Endothelial cell of umbilical vein (primary cell): ENCODE data around the gene BSG.
"Not testable (repeated sequence)": the region's sequence is repeated elsewhere in the genome, so short reads cannot be mapped to it uniquely, and the experiment has no call there.

Source experiments
- EZH2 ChIP-seq: IDR thresholded peaks from 2 replicates; pipeline ENCODE4 v1.6.1; 2012; ENCODE audit warnings: borderline replicate concordance, low read depth, mild to moderate bottlenecking, moderate library complexity, low read length, inconsistent platforms; ENCODE audit not compliant: severe bottlenecking
- MAX ChIP-seq: IDR thresholded peaks from 2 replicates; pipeline ENCODE4 v1.6.1; 2011; ENCODE audit not compliant: insufficient read depth, insufficient read length
- MYC ChIP-seq: IDR thresholded peaks from one replicate; pipeline ENCODE4 v1.6.1; 2011; ENCODE audit warnings: mild to moderate bottlenecking, low read depth, low read length
- POLR2A ChIP-seq: IDR thresholded peaks from 2 replicates; pipeline ENCODE4 v1.6.1; 2012; ENCODE audit warnings: low read depth, mild to moderate bottlenecking, control low read depth, low read length
- POLR2AphosphoS5 ChIP-seq: IDR thresholded peaks from 2 replicates; pipeline ENCODE4 v1.6.1; 2012; ENCODE audit warnings: low read depth, mild to moderate bottlenecking, control low read depth, low read length, moderate library complexity; ENCODE audit not compliant: insufficient read depth
- TF ChIP-seq, protein P1 (sequence below), 2 donors: IDR thresholded peaks; 1 replicate in 1 of 2; 2 replicates in 1 of 2; pipeline ENCODE4 v1.5.1; 2011; ENCODE audit warnings: low read length in 2 of 2, mild to moderate bottlenecking in 2 of 2, moderate library complexity in 2 of 2, control low read depth in 1 of 2, inconsistent platforms in 1 of 2, low read depth in 1 of 2; ENCODE audit not compliant: insufficient read depth in 1 of 2; ENCODE audit errors: extremely low read depth in 1 of 2

DNA sequence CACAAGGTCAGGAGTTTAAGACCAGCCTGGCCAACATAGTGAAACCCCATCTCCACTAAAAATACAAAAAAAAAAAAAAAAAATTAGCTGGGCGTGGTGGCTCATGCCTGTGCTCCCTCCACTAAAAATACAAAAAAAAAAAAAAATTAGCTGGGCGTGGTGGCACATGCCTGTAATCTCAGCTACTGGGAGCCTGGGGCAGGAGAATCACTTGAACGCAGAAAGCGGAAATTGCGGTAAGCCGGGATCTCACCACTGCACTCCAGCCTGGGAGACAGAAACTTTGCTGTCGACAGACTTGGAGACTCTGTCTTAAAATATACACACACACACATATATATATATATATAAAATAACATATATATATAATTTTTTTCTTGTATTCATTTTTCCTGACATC is 54.2 kb downstream of the BSG start:
- TF ChIP-seq, protein P1, sequence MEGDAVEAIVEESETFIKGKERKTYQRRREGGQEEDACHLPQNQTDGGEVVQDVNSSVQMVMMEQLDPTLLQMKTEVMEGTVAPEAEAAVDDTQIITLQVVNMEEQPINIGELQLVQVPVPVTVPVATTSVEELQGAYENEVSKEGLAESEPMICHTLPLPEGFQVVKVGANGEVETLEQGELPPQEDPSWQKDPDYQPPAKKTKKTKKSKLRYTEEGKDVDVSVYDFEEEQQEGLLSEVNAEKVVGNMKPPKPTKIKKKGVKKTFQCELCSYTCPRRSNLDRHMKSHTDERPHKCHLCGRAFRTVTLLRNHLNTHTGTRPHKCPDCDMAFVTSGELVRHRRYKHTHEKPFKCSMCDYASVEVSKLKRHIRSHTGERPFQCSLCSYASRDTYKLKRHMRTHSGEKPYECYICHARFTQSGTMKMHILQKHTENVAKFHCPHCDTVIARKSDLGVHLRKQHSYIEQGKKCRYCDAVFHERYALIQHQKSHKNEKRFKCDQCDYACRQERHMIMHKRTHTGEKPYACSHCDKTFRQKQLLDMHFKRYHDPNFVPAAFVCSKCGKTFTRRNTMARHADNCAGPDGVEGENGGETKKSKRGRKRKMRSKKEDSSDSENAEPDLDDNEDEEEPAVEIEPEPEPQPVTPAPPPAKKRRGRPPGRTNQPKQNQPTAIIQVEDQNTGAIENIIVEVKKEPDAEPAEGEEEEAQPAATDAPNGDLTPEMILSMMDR (IDR thresholded peaks at IDR 0.05; ENCODE audit: extremely low read depth in 1 of 2, insufficient read depth in 1 of 2, low read depth in 1 of 2, low read length in 2 of 2): not testable (repeated sequence)
- TF ChIP-seq EZH2, MYC, POLR2A, POLR2AphosphoS5, MAX: not testable (repeated sequence)
